ENCODE data around the gene G6PC1.
"Not testable (repeated sequence)": the region's sequence is repeated elsewhere in the genome, so short reads cannot be mapped to it uniquely, and the experiment has no call there.

The G6PC1 gene

GRCh38 chr17:42873932-42874695 lies 26.5 kb upstream of the G6PC1 start:
- not testable (repeated sequence) for DNase-seq (ENCODE audit: low read depth in 2 of 2)

- no peak for DNase-seq (ENCODE audit: low read depth in 2 of 2)
Observed at GRCh38 chr17:42877037-42877436, 23.6 kb upstream of the G6PC1 start.

GRCh38 chr17:42878123-42878880 lies 22.3 kb upstream of the G6PC1 start:
- no peak for DNase-seq (ENCODE audit: low read depth in 2 of 2)

GRCh38 chr17:42878924-42879595 lies 21.5 kb upstream of the G6PC1 start:
- no peak for DNase-seq (ENCODE audit: low read depth in 2 of 2)

- no peak for DNase-seq (ENCODE audit: low read depth in 2 of 2)
Observed at GRCh38 chr17:42879596-42879985, 21.0 kb upstream of the G6PC1 start.

- DNase-seq (ENCODE audit: low read depth in 2 of 2), result no peak
Observed at GRCh38 chr17:42880776-42881310, 19.8 kb upstream of the G6PC1 start.

- DNase-seq (ENCODE audit: low read depth in 2 of 2), result not testable (repeated sequence)
Observed at GRCh38 chr17:42881706-42882105, 18.9 kb upstream of the G6PC1 start.

GRCh38 chr17:42882166-42882565 lies 18.4 kb upstream of the G6PC1 start:
- no peak for DNase-seq (ENCODE audit: low read depth in 2 of 2)

- no peak for DNase-seq (ENCODE audit: low read depth in 2 of 2)
Observed at GRCh38 chr17:42883802-42884558, 16.6 kb upstream of the G6PC1 start.

- DNase-seq (ENCODE audit: low read depth in 2 of 2), result not testable (repeated sequence)
Observed at GRCh38 chr17:42885806-42886205, 14.8 kb upstream of the G6PC1 start.

GRCh38 chr17:42886283-42887176 lies 14.1 kb upstream of the G6PC1 start:
- no peak for DNase-seq (ENCODE audit: low read depth in 2 of 2)

GRCh38 chr17:42889809-42890208 lies 10.8 kb upstream of the G6PC1 start:
- DNase-seq (ENCODE audit: low read depth in 2 of 2), result no peak

GRCh38 chr17:42891539-42892152 lies 9.0 kb upstream of the G6PC1 start:
- no peak for DNase-seq (ENCODE audit: low read depth in 2 of 2)

GRCh38 chr17:42893359-42893758 lies 7.2 kb upstream of the G6PC1 start:
- no peak for DNase-seq (ENCODE audit: low read depth in 2 of 2)

GRCh38 chr17:42894283-42895184 lies 6.1 kb upstream of the G6PC1 start:
- no peak for DNase-seq (ENCODE audit: low read depth in 2 of 2)

GRCh38 chr17:42895185-42895555 lies 5.4 kb upstream of the G6PC1 start:
- no peak for DNase-seq (ENCODE audit: low read depth in 2 of 2)

- DNase-seq (ENCODE audit: low read depth in 2 of 2), result no peak
Observed at GRCh38 chr17:42898147-42898811, 2.3 kb upstream of the G6PC1 start.

- not testable (repeated sequence) for DNase-seq (ENCODE audit: low read depth in 2 of 2)
Observed at GRCh38 chr17:42899981-42900380, 618 bp upstream of the G6PC1 start.
